NCI-H1105 treated with DMSO at 0.1 percent for 48 hours (cell line): Measurements from ENCODE around the gene HDLBP.

ENCODE experiments used
- DNase-seq: peaks from one replicate; lab custom pipeline; 2025; lab: John Stamatoyannopoulos, UW

HDLBP gene

DNA sequence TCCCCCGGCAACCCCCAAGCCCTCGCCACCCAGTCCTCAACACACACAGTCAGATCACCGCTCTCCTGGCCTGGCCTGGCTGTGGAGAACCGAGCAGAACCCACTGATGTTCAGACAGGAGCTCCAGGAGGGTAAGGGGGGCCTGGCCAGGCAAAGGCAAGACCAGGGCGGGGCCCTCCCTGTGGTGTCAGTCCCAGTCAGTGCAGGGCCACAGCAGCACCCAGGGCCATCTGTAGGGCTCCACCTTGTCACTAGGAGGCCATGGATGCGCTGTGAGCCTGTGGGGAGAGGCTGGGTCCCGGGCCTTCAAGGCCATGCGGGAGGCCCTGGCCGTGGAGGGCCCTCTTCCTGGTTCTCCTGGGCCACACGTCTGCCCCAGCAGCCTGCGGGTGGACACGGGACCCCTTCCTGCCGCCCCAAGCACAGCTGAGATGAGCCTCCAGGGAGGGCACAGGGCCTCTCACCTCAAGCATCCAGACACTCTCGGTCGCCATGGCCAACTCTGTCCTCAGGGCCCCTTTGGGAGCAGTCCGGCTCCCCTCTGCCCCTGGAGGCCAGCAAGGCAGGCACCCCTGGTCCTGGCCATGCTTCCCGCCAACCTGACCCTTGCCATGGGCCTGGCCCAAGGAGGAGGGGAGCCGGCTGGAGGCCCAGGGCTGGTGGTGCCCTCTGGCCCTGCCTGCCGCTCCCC lies 125.0 kb downstream of the HDLBP start:
- no peak for DNase-seq

DNA sequence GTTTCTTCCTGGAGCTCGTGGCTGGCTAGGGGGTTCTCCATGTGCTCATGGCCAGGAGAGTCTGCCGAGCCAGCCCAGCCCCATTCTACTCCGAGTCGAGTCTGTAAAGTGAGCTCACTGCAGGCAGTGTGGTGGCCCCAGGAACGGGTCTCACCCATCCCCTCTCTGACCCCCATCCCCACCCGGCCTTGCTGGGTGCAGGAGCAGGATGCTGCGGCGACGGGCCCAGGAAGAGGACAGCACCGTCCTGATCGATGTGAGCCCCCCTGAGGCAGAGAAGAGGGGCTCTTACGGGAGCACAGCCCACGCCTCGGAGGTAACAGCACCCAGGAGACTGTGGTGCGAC lies 125.6 kb downstream of the HDLBP start:
- no peak for DNase-seq

DNA sequence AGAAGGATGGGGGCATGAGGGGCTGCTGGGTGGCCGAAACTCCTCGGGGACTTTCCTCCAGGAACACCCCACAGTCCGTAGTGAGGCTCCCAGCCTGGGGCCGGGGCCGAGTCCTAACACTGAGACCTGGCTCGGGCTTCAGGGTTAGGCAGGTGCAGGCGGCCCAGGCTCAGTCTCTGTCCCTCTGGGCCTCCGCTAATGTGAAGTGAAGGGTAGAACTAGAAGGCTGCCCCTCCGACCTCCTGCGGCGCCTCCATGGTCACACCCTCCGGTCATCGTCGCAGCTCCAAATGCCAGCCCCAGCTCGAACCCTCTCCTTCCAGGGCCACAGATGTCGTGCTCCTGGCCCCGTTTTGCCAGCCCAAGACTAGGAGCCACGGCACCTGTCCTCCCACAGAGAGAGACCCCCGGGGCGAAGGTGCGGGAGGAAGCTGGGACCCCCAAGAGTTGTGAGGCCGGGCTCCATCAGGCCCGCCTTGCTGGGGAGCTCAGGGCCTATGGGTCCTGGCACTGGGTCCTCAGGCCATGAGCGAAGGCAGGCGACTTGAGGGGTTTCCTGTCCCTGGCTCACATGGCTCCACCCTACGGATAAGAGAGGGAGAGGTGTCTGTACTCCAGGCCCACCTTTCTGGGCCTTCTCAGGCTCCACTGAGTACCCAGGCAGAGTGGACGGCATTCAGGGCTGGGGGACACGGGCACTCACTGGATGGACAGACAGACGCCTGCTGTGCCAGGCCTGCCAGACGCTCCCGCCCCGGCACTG lies 126.2 kb downstream of the HDLBP start:
- DNase-seq: no peak

DNA sequence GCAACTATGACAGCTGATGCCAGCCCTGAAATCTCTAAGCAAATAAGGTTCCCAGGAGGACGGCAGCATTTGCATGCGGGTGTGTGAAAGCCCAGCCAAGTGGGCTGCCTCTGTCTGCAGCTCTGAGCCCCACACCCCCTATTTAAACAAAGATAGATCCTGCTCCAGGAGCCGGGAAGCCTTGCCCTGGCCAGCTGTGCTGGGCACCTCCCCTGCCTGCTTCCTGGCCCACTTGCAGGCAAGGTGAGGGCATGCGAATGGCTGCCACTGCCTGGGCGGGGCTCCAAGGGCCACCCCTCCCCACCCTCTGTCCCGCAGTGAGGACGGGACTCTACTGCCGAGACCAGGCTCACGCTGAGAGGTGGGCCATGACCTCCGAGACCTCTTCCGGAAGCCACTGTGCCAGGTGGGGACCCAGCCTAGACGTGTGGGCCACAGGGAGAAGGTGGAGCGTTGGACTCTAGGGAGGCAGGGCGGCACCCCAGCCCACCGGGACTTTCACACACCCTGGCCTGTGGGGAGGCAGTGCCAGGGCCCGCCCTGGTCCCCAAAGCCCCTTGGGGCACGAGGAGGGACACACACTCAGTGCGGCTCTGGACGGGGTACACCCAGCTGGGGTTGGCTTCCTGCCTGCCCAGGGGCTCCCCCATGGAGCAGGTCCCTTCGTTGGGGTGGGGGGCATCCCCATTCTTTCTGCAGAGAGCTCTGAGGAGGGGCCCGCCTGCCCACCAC lies 126.9 kb downstream of the HDLBP start, which contains the start of gene ANO7:
Gene ANO7, plus strand, starts transcription at position 317 of the 732 bp plus-strand sequence. CDS start 1,387 bp downstream, outside the sequence.
- no peak for DNase-seq

DNA sequence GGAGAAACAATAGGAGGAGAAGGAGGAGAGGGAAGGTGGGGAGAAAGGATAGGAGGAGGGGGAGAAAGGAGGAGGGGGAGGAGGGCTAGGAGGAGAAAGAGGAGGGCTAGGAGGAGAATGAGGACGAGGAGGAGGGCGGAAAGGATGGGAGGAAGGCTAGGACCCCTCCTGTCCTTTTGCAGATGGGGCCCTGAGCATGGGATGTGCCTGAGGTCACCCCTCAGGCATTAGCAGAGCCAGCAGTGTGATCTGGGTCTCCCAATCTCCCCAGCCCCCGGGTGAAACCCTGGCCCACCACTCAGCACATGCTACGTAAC lies 127.6 kb downstream of the HDLBP start:
- no peak for DNase-seq

DNA sequence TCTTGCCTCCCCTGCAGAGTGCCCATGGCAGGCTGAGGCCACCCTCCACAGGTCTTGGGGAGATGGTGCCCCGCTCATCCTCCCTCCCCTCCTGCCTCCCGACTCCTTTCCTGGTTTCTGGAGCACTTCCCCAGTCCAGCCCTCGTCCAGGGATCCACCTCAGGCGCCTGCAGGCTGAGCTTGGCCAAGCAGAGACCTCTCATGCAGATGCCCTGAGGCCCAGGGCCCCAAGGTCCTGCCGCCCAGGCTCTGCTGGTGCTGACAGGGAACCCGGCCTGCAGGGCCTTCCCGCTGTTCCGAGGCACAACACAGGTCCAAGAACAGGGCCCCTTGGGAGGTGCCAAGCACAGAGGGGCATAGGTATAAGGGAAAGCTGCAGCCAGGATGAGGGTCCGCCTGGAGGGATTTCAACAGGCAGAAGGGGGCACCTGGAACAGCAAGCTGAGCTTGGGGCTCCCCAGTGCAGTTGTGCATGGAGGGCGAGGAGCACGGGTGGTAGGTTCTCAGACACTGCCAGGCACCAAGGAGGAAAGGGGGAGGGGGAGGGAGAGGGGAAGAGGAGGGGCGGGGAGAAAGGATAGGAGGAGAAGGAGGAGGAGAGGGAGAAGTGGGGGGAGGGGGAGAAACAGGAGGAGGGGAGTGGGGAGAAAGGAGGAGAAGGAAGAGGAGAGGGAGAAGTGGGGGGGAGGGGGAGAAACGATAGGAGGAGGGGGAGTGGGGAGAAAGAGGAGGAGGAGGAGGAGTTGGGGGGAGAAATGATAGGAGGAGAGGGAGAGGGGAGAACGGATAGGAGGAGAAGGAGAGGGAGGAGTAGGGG lies 128.2 kb downstream of the HDLBP start:
- no peak for DNase-seq

DNA sequence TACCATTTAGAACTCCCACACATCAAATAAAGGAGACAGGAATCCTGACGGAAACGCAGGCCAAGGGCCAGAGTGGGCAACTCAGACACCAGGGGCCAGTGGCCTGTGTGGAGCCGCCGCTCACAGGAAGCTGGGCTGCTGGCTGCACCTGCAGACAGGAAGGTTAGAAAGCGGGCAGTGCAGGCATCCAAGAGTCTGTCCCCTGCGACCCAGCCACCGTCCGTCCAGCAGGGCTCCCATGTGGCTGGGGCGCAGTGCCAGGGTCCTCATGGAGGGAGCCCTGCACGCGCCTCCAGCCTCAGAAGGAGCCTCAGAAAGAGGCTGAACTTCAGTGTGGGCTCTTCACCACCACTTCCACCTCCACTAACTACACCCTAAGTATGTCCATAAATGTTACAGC lies 129.5 kb downstream of the HDLBP start:
- no peak for DNase-seq

DNA sequence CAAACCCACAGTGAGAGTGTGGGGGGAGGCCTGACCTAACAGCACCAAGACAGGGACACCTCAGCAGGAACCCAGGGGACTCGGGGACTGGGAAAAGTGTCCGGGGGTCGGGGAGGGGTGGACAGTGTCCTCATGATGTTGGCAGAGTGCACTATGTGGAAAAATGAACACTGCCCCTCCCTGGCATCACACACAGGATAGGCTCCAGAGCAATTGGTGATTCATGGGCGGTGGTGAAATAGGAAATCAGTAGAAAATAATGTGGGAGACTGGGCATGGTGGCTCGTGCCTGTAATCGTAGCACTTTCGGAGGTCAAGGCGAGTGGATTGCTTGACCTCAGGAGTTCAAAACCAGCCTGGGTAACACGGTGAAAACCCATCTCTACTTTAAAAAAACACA lies 130.6 kb downstream of the HDLBP start:
- DNase-seq: no peak

DNA sequence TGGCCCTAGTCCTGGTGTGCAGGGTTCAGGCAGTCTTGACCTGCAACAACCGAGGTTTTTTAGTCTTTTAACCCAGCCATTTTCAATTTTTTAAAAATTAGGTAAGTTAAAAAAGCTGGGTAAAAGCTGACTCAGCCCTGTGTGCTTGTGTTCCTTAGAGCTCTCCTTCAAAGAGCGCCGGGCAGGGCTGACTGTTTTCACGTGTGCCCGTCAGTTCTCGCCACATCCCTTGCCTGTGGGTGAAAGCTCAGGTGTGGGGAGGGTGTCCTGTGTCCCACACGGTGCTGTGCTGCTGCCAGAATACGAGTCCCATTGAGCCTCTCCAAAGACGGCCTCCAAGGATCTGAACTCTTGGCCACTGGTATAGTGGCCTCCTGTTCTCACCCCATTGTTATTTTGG lies 132.3 kb downstream of the HDLBP start:
- no peak for DNase-seq

DNA sequence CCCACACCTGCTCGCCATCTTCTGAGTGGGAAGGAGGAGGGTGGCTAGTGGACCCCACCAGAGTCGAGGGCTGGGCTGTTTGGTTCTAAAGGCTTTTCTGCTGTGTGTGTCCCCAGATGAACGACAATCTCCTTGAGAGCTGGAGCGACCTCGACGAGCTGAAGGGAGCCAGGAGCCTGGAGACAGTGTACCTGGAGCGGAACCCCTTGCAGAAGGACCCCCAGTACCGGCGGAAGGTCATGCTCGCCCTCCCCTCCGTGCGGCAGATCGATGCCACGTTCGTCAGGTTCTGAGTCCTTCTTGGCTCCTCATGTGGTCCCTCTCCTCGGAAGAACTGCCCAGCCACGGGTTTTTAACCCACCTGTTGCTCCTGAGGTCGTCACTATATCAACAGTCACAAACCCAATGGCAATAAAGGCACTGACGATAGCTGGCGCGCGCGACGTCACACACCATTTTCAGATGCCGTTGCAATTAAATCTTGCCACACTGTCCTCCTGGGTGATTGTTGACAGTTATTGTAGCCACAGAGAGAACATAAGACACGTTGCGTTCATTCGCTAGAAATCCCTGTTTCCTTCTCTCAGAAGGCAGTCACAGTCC lies 132.8 kb downstream of the HDLBP start:
- no peak for DNase-seq

DNA sequence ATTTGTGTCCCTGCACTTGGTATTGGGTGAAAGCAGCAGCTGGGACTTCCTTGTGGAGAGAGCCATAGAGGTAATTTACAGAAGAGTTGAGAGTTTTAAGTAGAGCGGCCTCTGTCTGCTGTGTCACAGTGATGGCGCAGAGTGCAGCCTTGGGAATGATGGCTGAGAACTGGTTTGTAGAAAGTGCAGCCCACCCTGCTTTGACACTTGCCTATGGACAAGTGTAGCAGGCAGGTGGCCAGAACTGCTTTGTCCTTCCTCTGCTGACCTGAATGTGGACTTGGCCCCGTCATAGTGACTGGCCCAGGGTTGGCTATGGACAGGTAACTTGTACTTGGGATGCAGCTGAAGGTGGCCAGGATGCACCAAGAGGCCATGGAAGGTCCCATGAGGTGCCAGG lies 133.3 kb downstream of the HDLBP start:
- DNase-seq: no peak

DNA sequence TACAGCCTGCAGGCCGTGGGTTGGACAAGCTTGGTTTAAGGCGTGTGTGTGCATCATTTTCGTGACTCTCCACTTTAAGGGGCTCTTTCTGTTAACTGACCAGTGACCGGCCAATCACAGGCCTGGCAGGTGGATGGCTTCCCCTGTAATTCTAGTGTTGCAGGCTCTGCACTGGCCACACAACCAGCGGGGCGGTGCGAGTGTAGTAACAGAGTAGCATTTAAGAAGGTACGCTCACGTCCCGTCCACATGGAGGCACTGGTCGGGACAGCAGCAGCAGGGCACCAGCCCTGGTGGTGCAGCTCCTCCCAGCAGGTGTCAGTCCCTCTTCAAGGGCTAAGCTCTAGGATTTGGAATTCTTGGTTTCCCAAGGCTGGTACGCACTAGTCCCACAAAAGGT lies 135.0 kb downstream of the HDLBP start:
- DNase-seq: no peak

DNA sequence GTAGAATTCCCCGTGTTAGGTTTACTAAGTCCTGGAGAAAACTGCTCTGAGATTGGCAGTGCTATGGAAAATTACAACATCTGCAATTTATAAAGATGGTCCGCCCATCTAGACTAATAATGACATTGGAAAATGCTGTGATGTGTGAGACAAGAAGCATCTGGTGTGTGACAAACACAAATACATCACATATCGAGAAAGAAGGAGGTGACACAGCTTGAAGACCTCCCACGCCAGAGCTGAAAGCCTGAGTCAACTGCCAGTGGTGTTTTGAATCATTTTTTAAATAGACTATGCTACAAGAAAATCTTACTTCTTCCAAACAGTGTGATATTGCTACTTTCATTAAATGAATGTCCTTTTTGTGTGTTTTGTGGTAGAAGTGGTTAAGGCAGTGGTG lies 135.6 kb downstream of the HDLBP start:
- no peak for DNase-seq

DNA sequence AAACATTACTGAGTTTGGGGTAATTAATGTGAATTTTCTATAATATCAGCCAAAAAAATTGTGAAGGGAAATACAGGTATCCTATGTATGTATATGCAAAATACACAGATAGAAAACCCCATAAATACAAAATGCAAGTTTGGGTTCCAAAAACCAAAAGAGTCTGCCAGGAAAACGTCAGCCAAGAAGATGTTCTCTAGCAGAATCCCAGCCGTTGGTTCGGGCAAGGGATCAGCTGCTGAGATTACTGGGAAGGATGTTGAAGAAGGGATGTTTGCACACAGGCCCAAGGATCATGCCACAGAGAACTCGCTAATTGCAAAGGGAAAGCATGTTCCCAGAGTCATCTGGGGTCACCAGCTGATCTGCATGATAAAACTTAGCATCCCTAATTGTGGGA lies 136.5 kb downstream of the HDLBP start:
- no peak for DNase-seq

DNA sequence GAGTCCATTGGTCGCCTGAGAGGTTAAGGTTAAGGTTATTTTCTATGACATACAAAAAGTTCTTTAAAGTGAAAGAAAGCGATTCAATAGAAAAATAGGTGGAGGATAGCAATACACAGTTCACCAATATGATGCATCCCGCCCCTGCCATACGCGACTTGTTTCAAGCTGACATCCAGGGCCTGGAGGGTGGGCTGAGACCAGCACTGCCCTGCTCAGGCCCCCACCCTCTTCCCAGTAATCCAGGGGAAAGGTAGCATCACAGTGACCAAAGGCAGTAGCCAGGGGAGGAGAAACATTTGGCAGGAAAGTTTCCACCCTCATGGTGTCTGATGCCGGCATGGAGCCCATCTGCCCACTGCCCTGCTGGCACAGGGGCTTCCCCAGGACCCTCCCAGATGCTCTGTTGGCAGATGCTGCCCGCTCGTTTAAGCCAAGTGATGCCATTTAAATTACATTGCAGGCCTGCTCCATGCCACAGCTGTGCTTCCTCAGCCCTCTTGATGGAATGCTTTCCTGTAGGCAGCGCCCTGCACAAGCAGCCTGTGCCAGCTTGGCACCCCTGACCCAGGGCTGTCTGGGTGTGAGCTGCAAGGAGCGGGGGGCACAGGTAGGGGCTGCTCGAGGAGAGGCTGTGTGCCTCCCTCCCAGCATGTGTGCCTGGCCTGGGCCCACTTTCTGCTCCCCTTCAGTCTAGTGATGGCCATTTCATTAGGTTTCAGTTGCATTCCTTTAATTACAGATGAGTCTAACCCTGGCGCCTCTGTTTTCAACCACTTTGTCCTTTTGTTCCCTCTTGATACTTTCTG lies 137.7 kb downstream of the HDLBP start:
- DNase-seq: no peak
